ENCODE results near the gene FREY1. TPM values are rescaled to one million over a fixed set of nuclear protein-coding genes. Genes with fewer than 3 reads are reported as not detected.

Gene FREY1
- total and polyA plus RNA-seq, 9 of the 15 experiments (the other 6 are each of a cell fraction or from before 2014, with no cell fraction given), result 0.25 to 1.5 (median 1.1) TPM; not detected in 5

- TF ChIP-seq, protein P1, sequence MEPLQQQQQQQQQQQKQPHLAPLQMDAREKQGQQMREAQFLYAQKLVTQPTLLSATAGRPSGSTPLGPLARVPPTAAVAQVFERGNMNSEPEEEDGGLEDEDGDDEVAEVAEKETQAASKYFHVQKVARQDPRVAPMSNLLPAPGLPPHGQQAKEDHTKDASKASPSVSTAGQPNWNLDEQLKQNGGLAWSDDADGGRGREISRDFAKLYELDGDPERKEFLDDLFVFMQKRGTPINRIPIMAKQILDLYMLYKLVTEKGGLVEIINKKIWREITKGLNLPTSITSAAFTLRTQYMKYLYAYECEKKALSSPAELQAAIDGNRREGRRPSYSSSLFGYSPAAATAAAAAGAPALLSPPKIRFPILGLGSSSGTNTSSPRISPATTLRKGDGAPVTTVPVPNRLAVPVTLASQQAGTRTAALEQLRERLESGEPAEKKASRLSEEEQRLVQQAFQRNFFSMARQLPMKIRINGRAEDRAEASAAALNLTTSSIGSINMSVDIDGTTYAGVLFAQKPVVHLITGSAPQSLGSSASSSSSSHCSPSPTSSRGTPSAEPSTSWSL (CRISPR knock-in tag; IDR thresholded peaks at IDR 0.05; ENCODE audit: borderline replicate concordance), result no peak
- TF ChIP-seq HIVEP1 (CRISPR knock-in tag; IDR thresholded peaks at IDR 0.05), result no peak
Observed at GRCh38 chr11:45877221-45877620, 29.9 kb downstream of the FREY1 start (continued).

- no peak overlapping the region for H3K27ac ChIP-seq (ENCODE audit: extremely low read depth, low read depth, low read length)
- H3K36me3 ChIP-seq (ENCODE audit: control insufficient read depth, insufficient read depth, low read length), result peaks cover 64% of the 10 kb centered on the region
- no peak for ATAC-seq
- no peak overlapping the region for H3K4me3 ChIP-seq
- H3K79me2 ChIP-seq (ENCODE audit: control insufficient read depth, insufficient read depth, low read length), result no peaks in the 10 kb centered on the region
- ChIA-PET POLR2A (interaction anchor here (0.8 to 4.4 kb wide), 2 partner anchors 15 to 127 kb away, joined by 3 to 21 read pairs; no protein-coding TSS in a partner anchor), CTCF (ENCODE audit: low intra/inter-chr PET ratio) (no interaction called here)
- no peaks in the 10 kb centered on the region for H3K9me3 ChIP-seq (replicated peaks; ENCODE audit: control insufficient read depth, insufficient read depth, low read depth, low read length)
- DNase-seq (ENCODE audit: extremely low read depth in 1 of 4, low spot score in 3 of 4), result no peak
- H4K20me1 ChIP-seq (replicated peaks; ENCODE audit: control insufficient read depth, insufficient read depth, low read length), result peaks cover 12% of the 10 kb centered on the region
- WGBS (ENCODE audit: insufficient coverage, low coverage, missing lambda C conversion rate), result 81% methylated on average over 6 of the region's 6 CpGs
- H3K9ac ChIP-seq (ENCODE audit: insufficient read depth in 1 of 2, low read depth in 2 of 2, low read length in 2 of 2), result no peak overlapping the region
- no peak overlapping the region for H3K4me2 ChIP-seq (ENCODE audit: insufficient read depth, low read length)
- peaks cover 11 to 22% of the 10 kb centered on the region in 2 experiments for H3K4me1 ChIP-seq (replicated peaks in 1 of 2; ENCODE audit: control insufficient read depth in 2 of 2, insufficient read depth in 2 of 2, low read length in 2 of 2)
- H3K9me1 ChIP-seq (ENCODE audit: control insufficient read depth, insufficient read depth, low read length), result no peaks in the 10 kb centered on the region
- BruUV-seq (replicated peaks), result no TSS peak
- TF ChIP-seq NFATC3 (IDR thresholded peaks at IDR 0.05), result no peak
- TF ChIP-seq NCOR1 (IDR thresholded peaks at IDR 0.05), result no peak
- no peak for TF ChIP-seq ZBTB34 (CRISPR knock-in tag; IDR thresholded peaks at IDR 0.05)
- no peak for TF ChIP-seq CHAMP1 (IDR thresholded peaks at IDR 0.05)
- TF ChIP-seq ZNF174 (CRISPR knock-in tag; IDR thresholded peaks at IDR 0.05), result no peak
- intact Hi-C loops (cut with micrococcal nuclease), result loop anchor here (10.0 kb wide), 1 partner anchor 68 kb away; no protein-coding TSS in a partner anchor
- H2AFZ ChIP-seq (ENCODE audit: low read depth, low read length), result no peak overlapping the region
- in situ Hi-C loops (cut with MboI), result no loop called here
- H3K27me3 ChIP-seq (ENCODE audit: control insufficient read depth in 2 of 2, insufficient read depth in 2 of 2, low read length in 2 of 2), result no peaks in the 10 kb centered on the region
- no peak for FAIRE-seq
Observed at GRCh38 chr11:45876401-45876800, 30.7 kb downstream of the FREY1 start.

Data from K562 (cell line).